Measurements from ENCODE around the gene ZHX3.

DNA sequence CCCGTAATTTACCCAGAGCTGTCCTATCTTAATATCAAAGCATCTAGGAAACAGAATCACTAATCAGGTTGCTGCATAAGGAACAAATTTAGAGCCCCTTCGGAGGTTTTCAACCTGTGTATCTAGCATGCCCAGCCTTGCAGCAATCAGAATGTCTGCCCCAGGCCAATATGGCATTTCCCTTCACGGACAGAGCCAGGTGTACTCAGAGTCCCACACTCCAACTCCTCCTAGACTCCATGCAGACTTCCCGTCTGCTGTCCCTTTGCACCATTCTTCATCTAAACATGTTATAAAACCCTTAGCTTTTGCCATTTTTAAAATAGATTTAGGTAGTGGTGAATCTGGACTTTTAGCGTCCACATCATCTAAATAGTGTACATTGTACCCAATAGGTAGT, 61.0 kb downstream of the ZHX3 start:
- TF ChIP-seq POLR2A (IDR thresholded peaks at IDR 0.05) (no peak), CTCF (IDR thresholded peaks at IDR 0.05) (no peak)

Data from right lobe of liver (tissue), 4 donors.